HG03354 (cell line): Measurements from ENCODE around the gene SERTM2.
"Not testable (repeated sequence)": the region's sequence is repeated elsewhere in the genome, so short reads cannot be mapped to it uniquely, and the experiment has no call there.

Source experiments
- ATAC-seq: cut with Tn5 transposase; IDR thresholded peaks from one replicate; pipeline ENCODE4 v1.9.1; 2021; ENCODE audit warnings: mild to moderate bottlenecking; ENCODE audit not compliant: unreplicated experiment, poor library complexity, severe bottlenecking

SERTM2 gene

DNA sequence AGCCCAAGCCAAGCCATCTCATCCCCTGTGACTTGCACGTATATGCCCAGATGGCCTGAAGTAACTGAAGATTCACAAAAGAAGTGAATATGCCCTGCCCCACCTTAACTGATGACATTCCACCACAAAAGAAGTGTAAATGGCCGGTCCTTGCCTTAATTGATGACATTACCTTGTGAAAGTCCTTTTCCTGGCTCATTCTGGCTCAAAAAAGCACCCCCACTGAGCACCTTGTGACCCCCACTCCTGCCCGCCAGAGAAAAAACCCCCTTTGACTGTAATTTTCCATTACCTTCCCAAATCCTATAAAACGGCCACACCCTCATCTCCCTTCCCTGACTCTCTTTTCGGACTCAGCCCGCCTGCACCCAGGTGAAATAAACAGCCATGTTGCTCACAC lies 37.8 kb downstream of the SERTM2 start:
- not testable (repeated sequence) for ATAC-seq

DNA sequence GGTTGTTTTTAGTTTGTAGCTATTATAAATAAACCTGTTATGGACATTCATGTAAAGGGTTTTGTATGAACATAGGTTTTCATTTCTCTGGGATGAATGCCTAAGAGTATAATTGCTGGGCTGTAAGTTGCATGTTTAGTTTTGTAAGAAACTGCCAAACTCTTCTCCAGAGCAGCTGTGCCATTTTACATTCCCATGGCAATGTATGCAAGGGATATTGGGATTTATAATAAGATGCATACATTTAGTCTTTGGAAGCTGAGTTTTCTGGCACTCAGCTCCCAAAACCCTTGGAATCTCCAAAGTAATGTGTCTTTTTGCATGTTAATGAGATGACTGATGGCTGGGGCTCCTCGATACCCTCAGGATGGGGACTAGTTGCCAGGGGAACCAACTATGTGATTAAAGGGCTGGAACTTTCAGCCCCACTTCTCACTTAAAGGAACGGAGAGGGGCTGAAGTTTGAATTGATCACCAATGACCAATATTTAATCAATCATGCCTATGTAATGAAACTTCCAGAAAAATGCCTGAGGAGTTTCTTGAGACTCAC lies 44.0 kb downstream of the SERTM2 start:
- no peak for ATAC-seq

DNA sequence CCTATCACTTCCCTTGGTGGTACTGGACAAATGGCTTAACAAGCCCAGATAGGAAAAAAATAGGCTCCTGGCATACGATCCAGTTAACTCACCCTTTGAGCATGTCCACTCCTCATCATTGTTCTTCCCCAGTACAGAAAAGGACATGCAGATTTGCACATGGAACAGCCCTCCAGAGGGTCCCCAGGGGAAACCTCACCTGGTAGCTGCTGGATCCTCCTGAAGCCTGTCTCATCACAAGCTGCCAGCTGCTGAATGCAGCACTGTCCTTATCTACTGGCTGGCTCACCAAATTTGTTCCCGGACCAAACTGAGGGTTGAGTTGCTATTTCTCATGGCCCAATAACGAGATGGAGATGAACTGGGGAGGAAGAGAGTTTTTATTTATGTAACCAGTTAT lies 49.4 kb downstream of the SERTM2 start:
- no peak for ATAC-seq

DNA sequence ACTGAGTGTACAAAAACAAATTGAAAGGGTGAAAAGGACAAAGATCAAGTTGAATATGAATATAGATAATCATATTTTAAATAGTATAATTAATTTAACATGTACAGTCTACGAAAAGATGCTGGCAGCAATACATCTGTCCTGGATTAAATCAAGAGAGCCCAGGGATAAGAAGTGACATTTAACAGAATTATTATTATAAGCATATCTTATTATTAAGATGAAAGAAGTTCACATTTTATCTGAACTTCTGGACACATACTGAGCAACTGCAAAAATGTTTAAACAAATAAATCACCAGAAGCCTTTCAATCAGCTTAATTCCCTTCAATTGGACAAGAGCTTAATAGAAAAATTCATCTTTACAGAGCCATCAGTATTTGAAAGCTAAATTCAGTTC lies 50.4 kb downstream of the SERTM2 start:
- no peak for ATAC-seq

DNA sequence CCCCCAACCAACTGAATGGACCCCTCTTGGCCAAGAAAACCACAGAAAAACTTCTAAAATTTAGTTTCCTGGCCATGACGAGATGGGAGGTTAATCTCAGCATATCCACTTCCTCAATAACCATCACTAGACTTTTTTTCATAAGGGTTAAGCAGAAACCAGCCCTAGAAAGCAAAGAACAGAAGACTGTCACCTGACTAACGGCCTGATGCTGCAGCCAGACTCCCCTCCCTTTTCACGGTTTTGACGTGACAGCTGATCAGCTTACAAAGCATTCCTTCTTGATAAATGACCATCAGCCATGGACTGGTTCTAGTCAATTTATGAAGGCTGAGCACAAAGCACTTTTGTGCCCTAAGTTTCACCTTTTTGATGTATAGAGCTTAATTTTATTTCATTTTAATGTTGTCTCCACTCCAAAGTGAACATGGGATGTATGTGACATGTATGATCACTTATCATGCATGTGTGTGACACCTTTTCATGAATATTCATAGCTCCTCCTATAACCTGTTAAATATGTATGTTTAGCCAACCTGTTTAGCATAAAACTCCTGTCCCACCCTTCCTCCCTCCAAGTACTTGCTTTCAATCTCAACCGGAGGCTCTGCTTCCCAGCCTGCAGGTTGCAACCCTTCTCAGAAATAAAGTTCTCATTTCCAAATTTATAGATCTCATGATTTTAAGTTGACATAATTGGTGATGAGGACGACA lies 56.3 kb downstream of the SERTM2 start:
- ATAC-seq: no peak

DNA sequence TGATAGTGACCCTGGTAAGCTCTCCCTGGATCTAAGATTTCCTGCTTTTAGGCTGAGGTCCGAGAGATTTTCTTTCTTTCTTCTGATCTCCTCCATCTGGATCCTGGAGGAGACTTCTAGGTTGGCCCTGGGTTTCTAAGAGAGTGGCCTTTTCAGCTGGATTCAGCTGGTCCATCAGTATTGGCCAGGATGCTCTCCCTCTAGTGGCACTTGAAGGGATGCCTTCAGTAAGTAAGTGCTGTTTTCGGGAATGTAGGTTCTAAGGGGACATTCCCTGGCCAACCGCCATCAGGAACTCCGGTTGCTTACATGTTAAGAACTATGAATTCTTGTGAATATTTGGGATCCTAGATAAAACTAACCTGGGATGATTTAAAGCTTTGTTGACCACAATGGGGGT lies 56.9 kb downstream of the SERTM2 start:
- ATAC-seq: no peak

DNA sequence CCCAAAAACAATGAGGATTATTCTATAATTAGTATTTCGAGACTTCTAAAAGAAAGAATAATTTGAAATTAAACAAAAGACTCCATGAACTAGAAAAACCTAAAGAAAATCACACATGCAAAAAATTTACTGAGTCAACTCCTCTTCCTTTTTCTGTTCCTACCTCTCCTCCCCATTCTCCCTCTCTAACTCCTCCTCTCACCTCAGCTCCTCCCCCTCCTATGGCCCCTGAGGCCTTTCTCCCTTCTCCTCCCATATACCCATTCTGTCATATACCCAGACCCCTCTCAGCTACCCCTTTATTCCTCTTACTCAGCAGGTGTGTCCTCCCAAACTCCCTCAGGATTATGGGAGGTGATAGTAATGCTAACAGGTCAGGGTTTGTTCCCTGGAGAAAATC lies 57.4 kb downstream of the SERTM2 start:
- no peak for ATAC-seq
